ENCODE results near the gene SMIM38.

The SMIM38 gene

DNA sequence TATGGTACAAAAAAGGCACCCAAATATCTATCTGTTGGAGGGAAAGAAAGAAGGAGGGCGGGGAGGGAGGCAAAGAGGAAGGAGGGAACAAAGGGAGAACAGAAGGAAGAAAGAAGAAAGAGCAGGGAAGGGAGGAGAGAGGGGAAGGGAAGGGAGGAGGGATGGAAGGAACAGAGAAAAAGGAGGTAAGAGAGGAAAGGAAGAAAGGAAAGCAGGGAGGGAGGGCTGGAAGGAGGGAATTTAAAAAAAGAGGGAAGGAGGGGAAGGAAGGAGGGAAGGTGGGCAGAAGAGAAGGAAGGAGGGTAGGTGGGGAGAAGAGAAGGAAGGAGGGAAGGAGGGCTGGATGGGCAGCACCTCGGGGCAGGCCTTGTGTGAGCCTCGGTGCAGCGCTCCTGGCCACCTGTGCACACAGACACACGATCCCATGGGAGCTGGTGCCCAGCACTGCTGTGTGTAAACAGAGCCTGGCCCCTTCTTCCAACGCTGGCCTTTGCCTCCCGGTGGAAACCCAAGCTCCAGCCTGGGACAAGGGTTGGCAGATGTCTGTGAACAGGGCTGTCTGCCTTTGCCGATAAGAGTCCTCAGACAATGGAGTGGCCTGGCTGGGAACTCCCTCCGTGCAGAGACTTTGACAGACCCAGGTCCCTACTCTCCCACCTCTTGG is 23.2 kb downstream of the SMIM38 start:
- no peak for DNase-seq

DNA sequence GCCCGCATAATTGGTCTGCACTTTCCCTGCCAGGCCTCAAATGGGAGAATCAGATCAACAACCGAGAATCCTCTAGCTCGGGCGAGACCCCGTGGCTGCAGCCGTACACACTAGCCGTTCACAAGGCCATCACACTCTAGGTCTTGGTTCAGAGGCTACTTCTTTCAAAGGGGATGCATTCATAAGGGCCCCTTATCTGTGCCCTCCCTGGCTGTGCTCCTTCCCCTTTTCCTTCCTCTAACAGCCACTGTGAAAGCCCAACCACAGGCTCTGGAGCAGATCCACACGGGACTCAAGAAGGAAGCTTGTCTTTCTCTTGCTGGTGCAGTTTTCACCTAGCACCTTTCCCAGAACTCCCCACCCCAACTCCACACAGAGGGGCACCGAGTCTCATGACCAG is 24.5 kb downstream of the SMIM38 start:
- DNase-seq: no peak

DNA sequence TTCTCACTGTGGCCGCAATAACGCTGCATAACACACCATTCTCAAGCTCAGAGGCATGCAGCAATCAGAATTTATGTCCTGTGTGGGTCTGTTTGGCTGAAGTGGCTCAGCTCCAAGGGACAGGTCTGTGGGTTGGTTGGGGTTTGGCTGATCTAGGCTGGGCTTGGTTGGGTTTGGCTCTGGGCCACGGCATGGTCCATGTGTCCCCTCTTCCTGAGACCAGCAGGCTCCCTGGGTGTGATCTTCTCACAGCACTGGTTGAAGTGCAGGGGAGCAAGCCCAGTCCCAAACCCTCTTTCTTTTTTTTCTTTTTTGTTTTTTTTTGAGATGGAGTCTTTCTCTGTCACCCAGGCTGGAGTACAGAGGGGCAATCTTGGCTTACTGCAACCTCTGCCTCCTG is 25.0 kb downstream of the SMIM38 start:
- DNase-seq: no peak

DNA sequence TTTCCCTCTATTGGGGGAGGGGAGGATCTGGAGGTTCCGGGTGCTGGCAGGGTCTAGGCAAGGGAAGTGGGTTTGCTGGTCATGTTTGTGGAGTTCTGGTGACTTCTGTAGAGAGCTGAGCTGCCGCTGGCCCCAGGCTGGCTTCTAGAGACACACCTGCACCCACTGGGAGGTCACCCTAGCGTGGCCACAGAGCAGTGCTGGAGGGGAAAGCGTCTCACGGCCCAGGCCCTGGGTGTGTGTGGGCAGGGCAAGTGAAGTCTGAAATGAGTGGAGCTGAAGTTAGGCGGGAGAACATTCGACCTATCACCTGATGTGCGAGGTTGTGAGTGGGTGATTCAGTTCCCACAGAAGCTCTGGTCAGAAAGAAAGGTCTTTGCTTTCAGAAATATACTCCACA is 27.9 kb downstream of the SMIM38 start:
- DNase-seq: no peak

DNA sequence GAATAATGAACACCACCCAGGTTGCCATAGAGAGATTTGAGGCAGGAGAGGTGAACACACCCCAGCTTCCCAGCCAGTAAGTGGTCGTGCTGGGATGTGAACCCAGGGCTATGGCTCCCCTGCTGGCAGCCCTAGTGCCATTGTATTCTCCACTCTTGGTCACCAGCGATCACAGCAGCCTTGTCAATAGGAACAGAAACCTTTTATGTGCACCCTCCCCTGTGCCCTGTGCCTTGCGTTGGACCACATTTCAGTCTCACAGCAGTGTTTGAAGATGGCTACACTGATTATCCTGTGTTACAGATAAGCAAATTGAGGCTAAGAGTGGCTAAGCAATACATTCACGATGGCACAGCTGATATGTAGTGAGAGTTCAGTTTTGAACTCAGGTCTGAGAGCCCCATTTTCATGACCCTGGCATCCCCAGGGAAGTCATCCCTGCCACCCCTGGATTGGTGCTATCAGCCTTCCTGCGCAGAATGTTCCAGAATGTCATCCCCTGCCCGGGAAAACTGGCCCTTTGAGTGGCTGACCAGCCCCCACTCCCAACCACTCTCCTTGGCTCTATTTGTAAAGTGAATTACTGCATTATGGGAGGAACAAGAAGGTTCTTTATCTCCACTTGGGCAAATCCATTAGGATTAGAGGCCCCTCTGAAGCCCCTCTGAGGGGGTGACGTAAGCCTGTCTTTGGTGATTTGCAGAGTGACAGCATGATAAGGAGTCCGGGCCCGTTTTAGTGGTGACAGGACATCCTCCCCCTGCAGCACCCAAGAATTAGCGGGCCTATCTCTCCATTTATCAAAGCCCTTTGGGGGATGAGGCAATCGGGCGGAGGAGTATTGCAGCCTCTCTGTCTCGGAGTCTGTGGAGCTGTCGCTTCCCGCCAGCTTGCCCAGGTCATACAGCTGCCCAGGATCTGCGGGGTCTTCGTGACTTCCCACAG is 30.9 kb downstream of the SMIM38 start:
- DNase-seq: no peak

DNA sequence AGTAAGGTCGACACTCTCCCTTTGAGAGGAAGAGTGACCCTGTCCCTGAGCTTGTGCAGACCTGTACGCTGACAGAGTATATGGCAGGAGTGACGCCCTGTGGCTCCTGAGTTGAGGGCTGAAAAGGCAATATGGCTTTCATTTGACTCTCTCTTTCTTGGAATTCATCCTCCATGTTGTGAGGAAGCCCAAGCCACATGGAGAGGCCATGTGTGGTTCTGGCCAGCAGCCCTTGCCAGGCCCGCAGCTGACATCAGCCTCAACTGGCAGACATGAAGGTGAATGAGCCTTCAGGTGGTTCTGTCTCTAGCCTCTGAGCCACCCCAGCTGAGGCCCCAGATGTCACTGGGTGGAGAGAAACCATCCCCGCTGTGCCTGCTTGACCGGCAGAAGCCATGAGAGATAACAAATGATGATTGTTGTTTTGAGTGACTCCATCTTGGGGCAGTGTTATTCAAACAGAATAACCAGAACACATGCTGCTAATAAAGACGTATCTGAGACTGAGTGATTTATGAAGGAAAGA is 31.9 kb downstream of the SMIM38 start:
- no peak for DNase-seq

DNA sequence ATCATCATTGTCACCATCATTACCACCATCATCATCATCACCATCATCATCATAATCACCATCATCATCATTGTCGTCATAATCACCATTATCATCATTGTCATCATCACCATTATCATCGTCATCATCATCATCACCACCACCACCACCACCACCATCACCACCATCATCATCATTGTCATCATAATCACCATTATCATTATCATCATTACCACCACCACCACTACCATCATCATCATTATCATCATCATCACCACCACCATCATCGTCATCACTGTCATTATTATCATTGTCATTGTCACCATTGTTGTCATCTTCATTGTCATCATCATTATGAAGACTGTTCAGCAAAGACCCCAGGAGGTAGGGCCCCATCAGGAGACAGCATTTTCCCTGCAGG is 33.3 kb downstream of the SMIM38 start:
- no peak for DNase-seq

DNA sequence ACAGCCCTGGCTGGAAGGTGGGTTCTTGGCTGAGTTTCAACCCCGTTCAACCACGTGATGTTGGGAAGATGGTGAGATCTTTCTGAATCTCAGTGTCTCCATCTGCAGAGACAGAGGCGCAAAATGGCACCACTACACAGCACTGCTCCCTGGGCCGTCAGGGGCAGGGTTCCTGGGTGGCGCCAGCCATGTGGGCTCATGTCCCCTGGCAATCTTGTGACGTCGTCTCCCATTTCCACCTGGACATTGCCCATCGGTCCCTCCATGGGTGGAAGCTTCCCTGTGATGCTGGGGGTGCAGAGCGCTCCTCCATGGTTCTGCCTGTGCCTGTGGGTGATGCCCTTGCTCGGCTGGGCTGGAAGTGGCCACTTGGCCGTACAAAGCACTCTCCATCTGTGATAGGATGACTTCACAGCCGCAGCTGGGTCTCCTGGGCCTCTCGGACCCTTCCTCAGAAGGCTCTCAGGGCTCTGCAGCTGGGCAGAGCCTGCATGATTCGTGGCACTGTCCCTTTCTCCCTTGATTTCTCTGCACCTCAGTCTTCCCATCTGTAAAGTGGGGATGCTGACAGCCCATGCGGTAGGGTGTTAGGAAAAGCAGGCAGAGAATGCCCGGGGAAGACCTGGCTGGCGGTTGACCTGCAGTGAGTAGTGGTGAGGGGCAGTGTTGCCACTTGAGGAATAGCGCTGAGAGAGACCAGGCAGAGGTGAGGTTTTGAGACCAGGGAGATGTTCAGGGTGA is 35.2 kb downstream of the SMIM38 start:
- no peak for DNase-seq

DNA sequence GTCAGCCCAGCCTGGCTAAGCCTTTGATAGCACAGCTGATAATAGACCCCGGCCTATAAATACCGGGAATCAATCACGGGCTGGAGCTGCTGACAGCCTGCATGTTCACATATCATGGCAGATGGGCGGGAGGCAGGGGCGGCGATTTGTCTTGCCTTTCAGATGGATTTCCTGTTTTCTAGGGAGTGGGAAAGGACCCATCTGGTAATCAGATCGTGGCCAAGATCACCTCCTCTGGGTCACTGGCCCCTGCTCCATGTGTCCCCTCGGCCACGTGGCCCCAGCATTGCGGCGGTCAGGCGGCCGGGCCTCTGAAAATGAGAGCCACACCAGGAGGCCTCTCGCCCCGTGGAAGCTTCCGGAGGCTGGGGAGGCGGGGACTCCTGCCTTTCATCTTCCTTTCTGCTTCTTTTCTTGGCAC is 36.6 kb downstream of the SMIM38 start:
- DNase-seq: no peak

DNA sequence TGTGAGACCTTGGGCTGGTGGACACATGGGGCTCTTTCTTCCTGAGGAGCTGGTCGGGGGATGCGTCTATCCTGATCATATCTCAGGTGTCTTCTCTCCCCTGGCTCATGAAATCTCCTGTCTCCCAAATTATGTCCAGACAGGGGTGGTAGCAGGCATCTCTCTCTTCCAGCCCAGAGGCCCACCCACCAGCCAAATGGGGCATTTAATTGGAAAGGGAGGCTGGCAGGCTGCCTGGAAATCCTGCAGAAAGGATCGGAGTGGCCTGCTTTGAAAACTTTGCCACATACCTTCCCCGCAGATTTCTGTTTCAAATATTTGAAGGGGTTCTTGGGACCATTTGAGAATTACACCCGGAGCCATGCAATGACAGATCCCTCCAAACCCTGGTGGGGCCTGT is 37.4 kb downstream of the SMIM38 start:
- peak in 4 of 56 donors; percentile 8 to 36 (median 10) for DNase-seq

DNA sequence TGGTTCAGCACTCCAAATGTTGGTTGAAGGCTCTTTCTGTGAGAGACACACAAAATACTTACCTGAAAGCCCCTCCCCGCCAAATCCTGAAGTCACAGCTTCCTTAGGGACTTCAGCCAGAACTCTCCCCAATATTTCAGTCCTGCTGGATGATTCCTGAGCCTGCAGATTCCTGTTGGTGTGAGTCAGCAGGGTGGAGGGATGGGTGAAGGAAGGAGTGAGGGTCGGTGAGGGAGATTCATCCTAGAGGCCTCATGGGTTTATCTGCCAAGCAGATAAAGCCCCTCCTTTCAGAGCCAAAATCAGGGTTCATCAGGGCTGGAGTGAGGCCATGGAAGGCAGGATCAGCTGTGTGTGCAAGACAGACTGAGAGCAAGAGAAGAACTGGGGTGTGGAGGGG is 37.9 kb downstream of the SMIM38 start:
- DNase-seq: no peak

DNA sequence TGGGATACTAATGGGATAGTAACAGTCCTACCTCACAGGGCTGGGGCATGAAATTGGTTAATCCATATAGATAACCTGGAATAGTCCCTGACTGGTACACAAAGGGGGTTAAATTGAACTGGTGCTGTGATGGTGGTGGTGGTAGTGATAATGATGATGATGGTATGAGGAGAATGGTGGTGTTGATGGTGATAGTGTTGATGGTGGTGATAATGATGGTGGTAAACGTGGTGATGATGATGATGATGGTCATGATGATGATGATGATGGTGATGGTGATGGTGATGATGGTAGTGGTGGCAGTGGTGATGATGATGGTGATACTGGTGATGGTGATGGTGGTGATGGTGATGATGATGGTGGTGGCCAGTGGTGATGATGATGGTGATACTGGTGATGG is 38.7 kb downstream of the SMIM38 start:
- no peak for DNase-seq

DNA sequence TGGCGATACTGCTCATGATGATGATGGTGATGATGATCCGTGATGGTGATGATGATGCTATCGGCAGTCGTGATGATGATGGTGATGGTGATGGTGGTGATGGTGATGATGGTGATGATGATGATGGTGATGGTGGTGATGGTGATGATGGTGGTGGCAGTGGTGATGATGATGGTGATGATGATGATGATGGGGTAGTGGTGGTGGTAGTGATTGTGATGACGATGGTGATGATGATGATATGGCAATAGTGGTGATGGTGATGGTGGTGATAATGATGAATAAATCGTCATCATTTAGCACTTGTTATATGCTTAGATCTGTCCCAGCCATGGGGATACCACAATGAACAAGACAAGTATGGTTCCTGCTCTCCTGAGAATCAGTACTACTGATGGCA is 39.2 kb downstream of the SMIM38 start:
- DNase-seq: no peak

DNA sequence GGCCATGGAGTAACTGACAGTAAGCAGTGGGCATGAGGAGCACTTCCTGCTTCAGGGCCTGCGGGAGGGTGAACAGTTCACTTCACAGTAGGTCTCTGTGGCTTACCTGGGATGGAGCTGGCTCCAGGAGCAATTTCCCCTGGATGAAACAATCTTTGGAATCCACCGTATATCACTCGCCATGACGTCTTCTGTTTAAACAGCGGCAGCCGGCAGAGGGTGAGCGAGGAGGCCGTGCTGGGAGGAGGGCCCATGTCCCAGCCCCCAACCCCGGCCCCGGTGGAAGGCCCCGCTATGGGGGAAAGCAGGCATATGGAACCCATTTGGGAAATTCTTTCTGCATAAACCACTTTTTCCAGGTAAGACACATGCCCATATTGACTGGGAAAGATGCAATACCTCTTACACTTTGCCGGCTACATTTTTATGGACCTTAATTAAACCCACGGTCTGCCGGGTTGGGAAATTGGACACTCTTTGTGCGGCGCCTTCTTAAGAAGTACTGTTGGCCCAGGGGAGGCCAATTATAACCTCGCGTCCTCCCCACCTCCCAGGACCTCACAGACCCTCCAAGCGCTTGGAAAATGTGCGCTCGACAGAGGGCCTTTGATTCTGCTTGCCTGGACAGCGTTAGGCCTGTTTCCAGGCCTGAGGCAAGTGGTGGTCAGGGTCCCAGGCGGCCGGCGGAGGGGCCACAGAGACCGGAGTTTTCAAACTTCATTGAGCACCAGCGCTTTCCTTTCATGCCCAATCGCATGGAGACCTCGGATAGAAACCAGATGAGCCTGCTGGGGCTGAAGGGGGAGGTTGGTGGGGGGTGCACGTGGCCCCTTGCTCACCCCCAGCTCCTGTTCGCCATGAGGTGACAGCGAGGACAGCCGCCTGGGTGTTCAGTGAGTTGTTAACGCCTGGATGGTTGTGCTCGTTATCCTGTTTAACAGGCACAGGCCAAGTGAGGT is 40.4 kb downstream of the SMIM38 start:
- DNase-seq: no peak

DNA sequence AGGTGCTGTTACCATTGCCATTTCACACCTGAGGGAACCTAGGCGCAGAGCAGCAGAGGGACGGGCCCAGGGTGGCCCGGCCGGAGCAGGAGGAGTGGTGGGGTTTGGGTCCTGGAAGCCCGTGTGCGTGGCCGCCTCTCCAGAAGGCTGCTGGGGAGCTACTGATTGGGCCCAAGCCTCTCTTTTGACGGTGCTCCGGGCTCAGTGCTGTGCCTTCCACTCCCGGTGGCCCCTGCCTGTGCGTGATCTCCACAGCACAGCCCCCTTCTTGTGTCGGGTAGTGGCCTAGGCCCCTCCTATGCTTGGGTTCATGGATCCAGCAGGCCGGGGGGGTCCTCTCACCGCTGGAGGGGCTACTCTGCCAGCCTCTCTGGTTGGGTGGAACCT is 41.0 kb downstream of the SMIM38 start:
- DNase-seq: no peak

DNA sequence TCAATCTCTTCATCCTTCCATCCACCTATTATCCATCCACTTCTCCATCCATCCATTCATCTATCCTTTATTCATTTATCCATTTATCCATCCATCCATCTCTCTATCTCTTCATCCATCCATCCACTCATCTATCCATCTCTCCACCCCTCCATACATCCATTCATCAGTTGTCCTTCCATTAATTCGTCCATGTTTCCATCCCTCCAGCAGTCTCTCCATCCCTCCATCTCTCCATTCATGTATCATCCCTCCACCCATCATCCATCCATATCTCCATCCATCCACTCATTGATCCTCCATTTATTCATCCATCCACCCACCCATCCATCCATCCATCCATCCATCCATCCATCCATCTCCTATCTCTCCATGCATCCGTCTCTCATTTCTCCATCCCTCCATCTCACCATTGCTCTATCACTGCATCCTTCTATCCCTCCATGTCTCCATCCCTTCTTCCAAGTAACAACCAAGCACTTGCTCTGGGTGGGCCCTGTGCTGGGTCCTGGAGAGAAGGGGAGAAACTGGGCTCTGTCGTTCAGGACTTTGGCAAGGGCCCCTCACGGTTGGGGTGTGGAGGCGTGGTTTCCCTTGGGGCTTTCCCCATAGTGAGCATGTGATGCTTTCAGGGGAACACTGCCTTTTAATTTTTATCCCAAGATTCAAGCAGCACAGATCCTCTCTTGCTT is 43.3 kb downstream of the SMIM38 start:
- DNase-seq: no peak

DNA sequence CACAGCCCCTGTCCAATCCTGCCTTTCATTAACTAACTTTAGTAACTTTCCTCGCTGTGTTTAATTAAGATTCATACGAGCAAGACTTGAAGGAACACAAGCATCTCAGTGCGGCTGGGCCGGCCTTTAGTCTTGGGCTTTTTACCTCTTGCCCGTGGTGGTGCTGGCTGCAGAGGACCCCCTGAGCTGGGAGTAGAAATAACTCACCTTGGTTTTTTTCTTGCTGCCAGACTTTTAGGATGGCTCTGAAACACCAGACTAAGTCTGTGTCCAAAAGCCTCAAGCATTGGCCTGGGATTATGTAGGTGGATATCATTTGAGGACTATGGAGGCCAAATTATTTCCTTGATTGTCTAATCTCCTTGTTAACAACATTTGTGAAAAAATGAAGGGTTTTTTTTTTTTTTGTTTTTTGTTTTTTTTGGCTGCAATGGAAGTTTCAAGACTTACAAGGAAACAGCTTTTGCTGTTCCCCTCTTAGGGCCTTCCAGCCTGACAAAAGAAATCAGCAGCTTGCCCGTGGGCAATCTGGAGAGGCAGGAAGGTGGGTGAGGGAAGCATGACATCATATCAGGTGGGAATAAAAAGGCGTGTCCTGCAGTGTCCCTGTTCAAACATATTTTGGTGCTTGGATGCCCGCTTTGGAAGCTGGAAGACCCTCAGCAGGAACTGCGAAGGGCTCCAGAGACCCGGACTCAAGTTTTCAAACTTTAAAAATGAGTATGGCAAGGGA is 44.0 kb downstream of the SMIM38 start:
- DNase-seq: no peak

DNA sequence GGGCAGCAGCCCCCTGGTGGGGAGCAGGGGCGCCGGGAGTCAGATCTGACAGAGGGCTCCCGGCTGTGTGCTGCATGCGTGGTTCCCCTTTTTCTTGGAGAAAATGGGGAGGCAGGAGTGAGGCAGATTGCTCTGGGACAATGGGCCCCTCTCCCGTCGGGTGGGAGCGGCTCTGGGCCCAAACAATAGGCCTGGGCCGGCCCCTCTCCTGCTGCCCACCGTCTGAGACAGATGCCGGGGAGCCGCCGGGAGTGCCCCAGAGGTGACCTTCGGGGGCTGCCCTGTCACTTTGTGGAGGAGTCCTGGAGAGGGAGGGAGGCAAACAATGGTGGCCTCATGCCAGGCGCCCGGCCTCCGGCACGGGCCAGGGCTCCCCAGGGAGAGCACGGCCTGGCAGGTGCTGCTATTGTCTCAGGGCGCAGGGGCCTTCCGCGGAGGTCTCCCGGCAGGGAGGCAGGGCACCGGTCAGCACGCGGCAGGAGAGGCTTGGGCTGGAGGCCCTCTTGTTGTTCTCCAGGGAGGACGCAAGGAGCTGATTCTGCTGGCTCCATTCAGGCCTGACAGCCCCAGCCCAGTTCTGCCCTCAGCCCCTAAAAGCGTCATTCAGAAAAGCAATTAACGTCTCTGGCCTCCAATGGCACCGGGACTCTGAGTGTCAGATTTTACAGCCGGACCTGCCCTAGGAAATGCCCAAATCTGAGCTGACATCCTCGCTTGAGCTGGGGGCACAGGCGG is 44.8 kb downstream of the SMIM38 start:
- DNase-seq: no peak

DNA sequence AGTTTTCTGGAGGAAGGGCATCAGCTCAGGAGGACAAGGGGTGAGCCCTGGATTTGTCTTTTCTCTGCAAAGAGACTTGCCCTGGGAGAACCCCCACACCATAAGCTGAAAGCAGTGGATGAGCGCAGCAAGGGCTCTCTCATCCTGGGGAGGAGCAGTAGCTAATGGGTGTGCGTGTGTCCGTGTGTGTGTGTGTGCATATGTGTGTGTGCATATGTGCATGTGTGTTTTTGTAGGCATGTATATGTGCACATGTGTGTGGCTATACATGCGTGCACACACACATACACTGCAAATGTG is 45.3 kb downstream of the SMIM38 start:
- DNase-seq: no peak
